RPMI7951 (cell line): ENCODE data around the gene COA1. TPM values are rescaled to one million over a fixed set of nuclear protein-coding genes. Genes with fewer than 3 reads are reported as not detected.
A peak's percentile ranks its signal among the peaks of the same experiment; 100 is the strongest.

Experiments used
- DNase-seq: peaks from one replicate; pipeline ENCODE4 v3.0.0-alpha.2; 2012; ENCODE audit warnings: low read depth
- total RNA-seq: library from RNA; depleted of rRNA; stranded (reverse); fragments of >200 nt; shearing (Covaris generic); gene quantifications from 2 replicates; pipeline ENCODE4 v1.2.3, GENCODE V29; 2014

Gene COA1
- total RNA-seq, 1 experiment from 2014 or later = 245 TPM

DNA sequence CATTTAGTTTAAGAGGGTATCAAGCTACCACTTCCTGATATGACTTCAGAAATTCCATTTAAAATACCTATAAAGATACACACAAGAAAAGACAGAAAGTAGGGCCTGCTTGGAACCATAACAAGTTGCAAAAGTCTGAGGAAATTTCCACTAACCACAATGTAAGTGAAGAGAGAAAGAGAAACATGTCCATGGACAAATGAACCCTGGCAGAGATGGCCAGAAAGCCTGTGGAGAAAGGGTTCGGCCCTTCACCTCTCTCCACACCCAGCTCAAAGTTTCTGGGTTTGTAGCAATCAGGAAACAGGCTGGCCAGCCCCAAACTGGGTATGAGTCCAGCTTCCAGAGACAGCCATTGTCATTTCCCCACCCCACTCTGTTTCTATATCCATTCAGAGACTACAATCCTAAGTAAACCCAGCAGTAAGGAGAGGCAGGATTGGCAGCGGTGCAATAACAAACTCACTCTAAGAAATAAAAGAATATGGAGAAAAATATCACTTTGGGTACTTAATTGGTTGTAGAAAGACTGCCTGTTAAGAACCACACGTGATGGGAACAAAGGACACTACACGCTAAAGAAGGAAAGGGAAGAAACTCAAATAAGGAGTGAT lies 75.3 kb downstream of the COA1 start:
- no peak for DNase-seq

GRCh38 chr7:43653466-43653865 lies 75.9 kb downstream of the COA1 start:
- DNase-seq = no peak

- no peak for DNase-seq
Observed at GRCh38 chr7:43652364-43652763, 77.0 kb downstream of the COA1 start.

DNA sequence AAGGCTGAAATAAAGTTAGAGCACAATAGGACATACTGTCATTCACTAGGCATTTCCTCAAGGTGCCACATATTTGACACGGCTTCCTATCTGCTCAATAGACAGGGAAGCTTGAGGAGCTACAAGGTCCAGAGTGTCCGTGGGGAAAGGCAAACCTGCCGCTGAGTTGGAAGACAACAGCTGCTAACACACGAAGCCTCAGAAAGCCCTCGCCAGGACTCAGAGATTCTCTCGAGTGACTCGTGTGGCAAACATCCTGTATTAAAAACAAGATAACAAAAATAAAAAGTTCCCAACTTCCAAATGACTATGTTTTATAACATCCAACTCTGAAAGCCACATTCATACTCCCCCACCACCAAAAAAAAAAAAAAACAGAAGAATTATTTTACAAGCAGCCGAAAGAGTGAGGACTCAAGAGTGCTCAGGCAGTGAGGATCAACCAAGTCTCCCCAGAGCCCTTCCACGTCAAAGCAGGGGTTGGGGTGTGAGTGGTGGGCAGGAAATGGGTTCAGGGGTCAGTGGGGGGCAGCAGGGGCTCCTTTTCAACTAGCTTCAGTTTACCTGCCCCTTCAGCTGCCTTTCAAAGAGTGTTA lies 78.8 kb downstream of the COA1 start:
- DNase-seq = peak; percentile 73

DNA sequence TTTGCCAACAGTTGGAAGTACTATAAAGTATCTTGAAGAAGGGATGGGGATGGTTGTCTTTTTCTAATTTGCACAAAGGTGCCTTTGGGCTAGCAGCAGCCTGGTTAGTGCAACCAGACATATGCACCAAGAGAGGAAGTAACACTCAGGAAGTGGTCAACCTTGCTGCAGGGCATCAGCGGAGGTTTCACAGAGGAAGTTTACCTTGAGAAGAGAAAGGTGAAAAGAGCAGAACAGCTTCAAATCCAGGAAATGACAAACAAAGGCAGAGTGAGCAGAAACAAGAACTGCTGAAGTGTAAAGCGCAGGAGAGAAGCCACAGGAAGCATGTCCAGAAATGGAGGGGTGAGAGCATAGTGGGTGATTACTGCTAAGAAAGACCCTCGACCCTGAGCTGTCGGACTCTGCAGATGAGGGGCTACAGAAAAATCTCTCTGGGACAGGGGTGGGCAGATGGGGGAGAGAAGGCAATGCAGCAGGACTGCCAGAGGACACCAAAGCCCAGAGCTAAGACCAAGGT lies 79.5 kb downstream of the COA1 start:
- DNase-seq = peak; percentile 78

DNA sequence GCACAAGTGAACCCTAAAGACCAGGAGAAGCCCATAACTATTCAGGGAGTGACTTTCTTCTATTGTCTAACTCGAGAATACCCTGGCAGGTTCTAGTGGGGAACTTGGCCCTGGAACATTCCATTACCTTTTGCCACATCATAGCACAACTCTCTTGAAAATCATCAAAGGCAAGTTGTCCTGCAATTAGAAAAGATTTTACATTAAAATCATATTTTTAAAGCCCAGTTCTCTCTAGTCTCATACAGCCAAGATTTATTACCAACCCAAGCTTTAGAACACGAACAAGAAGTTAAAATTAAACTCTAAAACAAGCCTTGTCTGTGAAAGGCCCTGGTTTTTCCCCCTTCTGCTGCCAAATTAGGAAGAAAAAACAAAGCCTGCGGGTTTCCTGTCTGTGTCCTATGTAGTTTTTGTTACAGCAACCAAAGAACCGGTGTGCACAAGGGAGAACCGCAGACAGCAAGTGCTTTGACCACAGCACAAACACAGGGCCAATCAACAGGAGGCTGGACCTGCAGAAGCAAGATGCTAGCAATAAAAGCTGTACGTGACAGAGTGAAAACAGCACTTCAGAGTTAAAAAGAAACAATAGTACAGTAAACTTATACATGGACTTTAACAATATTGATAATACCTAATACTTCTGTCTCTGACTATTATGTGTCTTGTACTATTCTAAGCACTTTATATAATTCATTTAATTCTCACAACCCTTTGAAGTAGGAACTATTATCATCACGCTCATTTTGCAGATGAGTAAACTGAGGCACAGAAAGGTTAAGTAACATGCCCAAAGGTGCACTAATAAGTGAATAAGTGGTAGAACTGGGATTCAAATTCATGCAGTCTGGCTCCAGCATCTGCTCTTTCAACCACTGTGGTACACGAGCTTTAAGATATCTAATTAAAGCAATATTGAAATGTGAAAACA lies 80.6 kb downstream of the COA1 start:
- peak; percentile 98 for DNase-seq

- peak; percentile 100 for DNase-seq
Observed at GRCh38 chr7:43647673-43648472, 81.5 kb downstream of the COA1 start.

- peak; percentile 85 for DNase-seq
Observed at GRCh38 chr7:43647339-43647672, 82.0 kb downstream of the COA1 start.

DNA sequence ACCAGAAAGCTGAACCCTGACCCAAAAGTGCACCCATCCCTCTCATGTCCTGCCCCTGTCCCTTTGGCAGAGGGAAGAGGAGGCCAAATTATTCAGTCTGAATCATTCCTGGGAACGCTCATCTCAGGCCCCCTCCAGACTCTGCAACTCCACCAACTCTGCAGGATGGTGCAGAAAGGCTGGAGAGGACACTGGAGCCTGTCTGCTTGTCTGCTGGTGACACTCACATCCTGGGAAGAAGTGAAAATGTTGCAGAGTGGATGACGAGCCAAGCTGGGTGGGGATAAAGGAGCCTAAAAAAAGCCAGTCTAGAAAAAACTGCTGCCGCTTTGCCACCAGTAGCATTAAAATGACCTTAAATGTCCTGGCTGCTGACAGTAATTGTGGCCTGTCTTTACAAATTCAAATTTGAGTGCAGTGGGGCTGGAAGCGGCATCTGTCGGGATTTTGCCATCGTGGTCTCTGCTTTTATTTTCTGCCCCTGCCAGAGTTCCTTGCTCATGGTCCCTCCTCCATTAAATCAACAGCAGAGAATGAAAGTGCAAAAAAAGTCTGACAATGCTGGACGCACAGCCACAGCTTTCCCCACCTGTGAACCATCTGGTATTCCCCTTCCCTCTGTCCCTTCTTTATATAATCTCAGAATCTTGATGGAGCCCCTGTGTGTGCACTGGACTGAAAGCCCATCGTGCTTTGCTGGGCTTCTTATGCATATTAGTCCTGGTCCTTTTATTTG lies 82.6 kb downstream of the COA1 start:
- peak; percentile 83 for DNase-seq

- DNase-seq = no peak
Observed at GRCh38 chr7:43645699-43646226, 83.6 kb downstream of the COA1 start.

GRCh38 chr7:43643846-43644245 lies 85.5 kb downstream of the COA1 start:
- no peak for DNase-seq

- DNase-seq = no peak
Observed at GRCh38 chr7:43642897-43643630, 86.3 kb downstream of the COA1 start.

GRCh38 chr7:43640679-43641078 lies 88.6 kb downstream of the COA1 start:
- no peak for DNase-seq

DNA sequence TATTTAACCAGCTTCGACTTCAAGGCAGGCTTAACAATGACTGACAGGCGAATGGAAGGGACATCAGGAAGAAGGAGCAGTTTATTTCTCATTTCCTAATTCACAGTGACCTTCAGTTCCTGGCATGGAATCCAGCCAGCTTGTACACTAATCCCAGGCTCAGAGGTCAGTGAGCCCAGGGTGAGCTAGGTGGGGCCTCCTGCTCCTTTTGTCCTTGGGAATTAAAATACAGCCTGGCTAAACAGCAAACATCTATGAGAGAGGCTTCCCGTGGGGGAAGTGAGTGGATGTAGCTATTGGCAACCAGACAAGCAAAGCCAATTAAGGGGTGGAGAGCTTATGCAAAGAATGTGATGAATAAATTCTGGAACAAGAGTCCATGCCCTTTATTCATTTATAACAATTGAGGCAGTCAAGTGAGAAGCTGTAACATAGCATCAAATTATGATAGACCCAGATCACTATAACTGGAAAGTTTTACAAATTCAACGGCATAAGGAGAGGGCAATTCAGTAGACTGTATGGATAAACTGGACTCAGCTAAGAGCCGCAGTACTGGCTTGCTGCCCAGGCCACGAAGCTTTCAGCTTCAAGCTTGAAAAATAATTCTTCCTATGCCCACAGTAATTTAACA lies 89.3 kb downstream of the COA1 start:
- peak; percentile 79 for DNase-seq

DNA sequence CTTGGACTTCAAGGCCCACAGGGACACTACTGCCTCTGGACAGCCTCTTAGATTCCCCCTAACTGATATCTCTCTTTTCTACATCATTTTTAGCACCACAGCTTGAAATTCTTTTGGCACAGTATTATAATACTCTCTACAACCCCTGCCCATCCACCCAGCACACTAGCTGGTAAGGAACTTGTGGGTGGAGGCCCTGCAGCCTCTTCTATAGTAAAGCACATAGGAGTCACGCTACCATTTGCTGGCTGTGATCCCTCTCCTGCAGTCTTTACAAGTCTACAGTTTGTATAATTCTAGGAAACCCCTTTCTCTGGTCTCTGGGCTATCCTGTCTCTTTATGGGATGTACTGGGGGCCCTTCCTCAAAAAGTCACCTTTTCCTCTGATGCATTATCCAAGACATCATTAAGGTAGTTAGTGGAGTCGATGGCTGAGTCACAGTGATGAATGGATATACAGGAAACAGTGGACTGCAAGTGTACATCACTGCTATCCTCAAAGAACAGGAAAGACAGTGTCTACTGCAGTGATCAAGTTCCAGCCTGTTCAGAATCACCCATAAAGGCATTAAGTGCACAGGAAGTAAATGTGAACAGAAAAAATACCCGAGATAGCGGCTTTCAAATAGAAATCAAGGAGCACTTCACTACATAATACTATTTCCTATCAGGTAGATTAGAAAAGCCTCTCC lies 92.1 kb downstream of the COA1 start:
- DNase-seq = peak; percentile 41

GRCh38 chr7:43636093-43636492 lies 93.2 kb downstream of the COA1 start:
- DNase-seq = no peak

DNA sequence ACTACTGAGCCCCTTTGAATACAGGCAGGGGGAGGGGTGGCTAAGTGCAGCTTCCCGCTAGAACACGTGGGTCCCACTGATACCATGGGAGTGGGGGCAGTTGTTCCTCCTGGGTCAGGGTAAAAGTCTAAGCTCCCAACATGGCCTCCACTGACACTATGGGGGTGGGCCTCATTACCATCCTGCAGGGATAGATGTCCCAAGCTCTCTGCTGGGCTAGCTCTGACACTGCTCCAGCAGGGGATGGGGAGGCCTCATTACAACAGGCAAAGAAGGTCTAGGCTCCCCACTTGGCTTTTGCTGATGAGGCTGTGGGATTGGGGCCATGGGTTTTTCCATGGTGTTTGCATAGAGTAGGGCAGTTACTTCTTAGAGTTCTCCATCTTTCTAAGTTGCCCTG lies 94.9 kb downstream of the COA1 start:
- DNase-seq = no peak

DNA sequence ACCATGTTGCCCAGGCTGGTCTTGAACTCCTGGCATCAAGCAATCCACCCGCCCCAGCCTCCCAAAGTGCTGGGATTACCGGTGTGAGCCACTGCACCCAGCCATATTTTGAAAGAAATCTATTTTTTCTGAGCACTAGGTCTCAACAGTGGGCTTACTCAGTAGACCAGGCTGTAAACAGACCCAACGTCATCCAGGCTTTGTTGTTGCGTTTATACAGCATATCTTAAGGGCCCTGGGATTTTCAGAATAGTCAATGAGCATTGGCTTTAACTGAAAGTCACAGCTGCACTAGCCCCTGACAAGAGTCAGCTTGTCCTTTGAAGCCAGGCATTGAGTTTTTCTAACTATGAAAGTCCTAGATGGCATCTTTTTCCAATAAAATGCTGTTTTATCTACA lies 96.6 kb downstream of the COA1 start:
- DNase-seq = no peak

GRCh38 chr7:43631559-43631958 lies 97.8 kb downstream of the COA1 start:
- no peak for DNase-seq
